ENCODE measurements around the gene CNDP1.
"Not testable (repeated sequence)": the region's sequence is repeated elsewhere in the genome, so short reads cannot be mapped to it uniquely, and the experiment has no call there.

CNDP1 gene, protein sequence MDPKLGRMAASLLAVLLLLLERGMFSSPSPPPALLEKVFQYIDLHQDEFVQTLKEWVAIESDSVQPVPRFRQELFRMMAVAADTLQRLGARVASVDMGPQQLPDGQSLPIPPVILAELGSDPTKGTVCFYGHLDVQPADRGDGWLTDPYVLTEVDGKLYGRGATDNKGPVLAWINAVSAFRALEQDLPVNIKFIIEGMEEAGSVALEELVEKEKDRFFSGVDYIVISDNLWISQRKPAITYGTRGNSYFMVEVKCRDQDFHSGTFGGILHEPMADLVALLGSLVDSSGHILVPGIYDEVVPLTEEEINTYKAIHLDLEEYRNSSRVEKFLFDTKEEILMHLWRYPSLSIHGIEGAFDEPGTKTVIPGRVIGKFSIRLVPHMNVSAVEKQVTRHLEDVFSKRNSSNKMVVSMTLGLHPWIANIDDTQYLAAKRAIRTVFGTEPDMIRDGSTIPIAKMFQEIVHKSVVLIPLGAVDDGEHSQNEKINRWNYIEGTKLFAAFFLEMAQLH

DNA sequence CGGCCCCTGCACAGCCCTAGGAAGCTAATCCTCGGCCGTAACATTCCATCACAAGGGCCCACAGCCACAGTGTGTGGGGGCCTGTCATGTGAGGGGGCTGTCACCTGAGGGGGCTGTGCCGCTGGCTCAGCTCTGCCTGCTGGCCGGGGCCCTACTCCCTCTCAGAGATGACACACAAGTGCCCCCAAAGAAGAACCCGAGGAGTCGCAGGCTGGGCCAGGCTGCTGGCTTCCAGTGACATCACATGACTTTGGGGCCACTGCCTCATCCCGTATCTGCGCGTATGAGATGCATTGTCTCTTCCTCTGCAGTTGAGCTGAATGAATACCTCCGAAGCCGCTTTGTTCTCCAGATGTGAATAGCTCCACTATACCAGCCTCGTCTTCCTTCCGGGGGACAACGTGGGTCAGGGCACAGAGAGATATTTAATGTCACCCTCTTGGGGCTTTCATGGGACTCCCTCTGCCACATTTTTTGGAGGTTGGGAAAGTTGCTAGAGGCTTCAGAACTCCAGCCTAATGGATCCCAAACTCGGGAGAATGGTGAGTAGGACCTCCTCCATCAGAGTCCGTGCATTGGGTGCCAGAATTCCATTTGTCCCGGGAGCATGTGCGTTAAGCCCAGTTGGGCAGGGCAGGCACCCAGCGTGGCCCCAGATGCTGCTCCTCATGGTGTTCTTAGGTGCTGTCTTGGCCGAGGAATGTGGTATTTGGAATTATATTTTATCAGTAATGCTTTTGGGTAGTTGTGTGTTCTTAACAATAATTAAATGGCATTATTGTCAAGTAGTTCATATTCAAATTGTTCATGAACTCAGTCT, at the start of gene CNDP1:
Gene CNDP1 (plus strand): TSS at position 351 of the 820 bp plus-strand sequence. CDS start 168 bp downstream, at position 519.
- DNase-seq (ENCODE audit: low spot score) = no peak

GRCh38 chr18:74486119-74486849, 48.0 kb upstream of the CNDP1 start:
- no peak for DNase-seq (ENCODE audit: low spot score)

DNA sequence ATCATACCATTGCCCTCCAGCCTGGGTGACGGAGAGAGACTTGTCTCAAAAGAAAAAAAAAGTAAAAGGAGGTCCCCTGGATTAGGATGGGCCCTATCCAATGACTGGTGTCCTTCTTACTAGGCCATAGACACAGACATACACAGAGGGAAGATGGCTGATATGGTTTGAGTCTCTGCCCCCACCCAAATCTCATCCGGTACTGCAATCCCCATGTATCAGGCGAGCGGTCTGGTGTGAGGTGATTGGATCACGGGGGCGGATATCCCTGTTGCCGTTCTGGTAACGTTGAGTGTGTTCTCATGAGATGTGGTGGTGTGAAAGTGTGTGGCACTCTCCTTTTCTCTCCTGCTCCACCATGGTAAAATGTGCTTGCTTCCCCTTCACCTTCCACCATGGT, 45.9 kb upstream of the CNDP1 start:
- no peak for DNase-seq (ENCODE audit: low spot score)

- DNase-seq (ENCODE audit: low spot score) = no peak
These were observed 45.4 kb upstream of the CNDP1 start for GRCh38 chr18:74488864-74489263.

GRCh38 chr18:74489676-74490075, 44.6 kb upstream of the CNDP1 start:
- no peak for DNase-seq (ENCODE audit: low spot score)

GRCh38 chr18:74492259-74492658, 42.0 kb upstream of the CNDP1 start:
- DNase-seq (ENCODE audit: low spot score) = no peak

DNA sequence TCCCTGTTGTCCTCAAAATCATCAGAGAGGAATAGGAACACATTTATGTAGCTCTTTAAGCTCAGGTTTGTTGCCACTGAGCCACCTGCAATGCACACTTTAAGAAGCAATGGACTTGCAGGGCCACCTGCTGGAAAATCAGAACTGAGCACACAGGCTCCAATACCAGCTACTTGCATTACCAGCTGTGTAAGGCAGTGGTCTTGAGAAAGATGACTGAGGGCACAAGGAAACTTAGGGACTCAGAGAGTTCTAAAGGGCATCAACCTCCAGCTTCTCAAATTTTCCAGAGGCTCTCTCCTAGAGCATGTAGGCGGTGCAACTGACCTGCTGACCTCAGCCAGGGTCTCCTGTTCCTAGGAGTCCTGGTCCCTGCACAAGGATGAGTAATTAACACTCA, 40.6 kb upstream of the CNDP1 start:
- no peak for DNase-seq (ENCODE audit: low spot score)

GRCh38 chr18:74494514-74494913, 39.8 kb upstream of the CNDP1 start:
- DNase-seq (ENCODE audit: low spot score) = no peak

DNA sequence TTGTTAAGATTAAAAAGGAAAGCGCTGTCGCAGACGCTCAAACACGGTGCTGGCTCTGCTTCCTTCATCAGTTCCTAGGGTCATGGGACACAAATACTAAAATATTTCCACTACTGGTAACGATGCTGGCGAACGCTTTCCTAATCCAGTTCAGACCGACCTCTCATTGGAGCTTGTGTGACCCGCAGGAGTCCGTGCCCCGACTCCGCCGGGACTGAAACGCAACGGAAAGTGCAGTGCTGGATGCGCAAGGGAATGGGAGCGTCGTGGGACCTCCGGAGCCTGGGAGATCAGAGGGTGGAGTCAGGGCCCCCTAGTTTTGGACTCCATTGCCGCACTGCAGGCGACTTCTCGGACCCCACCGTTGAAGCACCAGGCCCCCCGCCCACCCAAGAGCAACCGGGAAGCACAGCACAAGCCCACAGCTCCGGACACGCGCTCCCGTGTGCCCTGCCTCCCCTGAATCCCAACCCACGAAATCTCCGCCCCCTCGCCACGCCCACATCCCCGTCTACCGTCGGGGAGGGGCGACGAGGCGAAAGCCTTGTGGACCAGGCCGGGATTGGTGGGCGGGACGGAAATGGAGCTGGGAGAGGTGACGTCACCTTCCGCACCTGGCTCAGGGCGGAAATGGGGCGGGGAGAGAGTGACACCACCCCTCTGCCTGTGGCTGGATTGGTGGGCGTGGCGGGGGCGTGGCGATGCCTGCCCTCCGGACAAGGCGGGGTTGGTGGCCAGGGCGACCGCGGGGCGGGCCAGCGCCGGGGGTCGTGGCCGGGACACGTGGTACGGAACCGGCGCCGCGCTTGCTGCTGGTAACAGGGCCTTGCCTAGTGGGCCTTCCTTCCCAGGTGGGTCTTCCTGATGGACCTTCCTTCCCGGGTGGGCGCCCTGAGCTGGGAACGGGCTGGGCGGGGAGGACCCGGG, 38.5 kb upstream of the CNDP1 start, which contains the start of gene CNDP2:
Gene CNDP2 (plus strand): TSS at position 783 of the 927 bp plus-strand sequence. CDS start 3,611 bp downstream, outside the sequence.
- DNase-seq (ENCODE audit: low spot score) = peak; percentile 99

DNA sequence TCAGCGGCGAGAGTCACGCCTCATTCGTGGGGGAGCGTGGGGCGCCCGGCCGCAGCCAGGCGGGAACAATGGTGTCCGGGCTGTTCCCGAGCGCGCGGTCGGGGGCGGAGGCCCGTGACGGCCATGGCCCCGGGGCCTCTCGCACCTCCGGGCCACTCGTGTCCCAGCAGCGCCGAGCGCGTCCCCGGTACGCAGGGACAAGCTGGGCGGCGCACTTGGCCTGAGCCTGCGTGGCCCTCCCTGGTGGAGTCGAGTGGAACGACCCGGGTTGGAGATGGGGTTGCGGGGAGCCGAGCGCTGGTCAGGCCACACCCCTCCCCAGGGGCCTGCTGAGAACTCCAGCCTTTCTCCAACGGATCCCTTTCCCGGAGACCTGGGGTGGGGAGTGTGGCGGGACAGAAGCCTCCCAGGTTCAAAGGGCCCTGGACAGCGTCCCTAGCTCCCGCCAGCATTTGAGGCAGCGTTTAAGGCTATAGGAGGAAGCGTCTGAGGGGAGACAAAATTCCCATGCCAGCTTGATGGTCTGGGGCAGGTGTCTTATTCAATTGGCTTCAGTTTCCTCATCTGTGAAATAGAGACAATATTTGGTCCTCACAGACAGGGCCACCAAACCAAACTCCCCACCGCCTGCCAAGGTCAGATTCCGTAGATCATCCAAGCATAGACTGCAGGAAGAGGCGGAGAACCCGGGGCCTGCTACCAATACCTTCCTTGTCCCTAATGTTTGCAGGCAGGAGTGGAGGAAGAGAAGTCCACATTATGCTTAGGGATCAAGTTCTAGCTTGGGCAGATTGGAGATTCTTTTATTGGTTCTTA, 37.6 kb upstream of the CNDP1 start:
- peak; percentile 80 for DNase-seq (ENCODE audit: low spot score)

- no peak for DNase-seq (ENCODE audit: low spot score)
These were observed 37.0 kb upstream of the CNDP1 start for GRCh38 chr18:74497324-74497676.

DNA sequence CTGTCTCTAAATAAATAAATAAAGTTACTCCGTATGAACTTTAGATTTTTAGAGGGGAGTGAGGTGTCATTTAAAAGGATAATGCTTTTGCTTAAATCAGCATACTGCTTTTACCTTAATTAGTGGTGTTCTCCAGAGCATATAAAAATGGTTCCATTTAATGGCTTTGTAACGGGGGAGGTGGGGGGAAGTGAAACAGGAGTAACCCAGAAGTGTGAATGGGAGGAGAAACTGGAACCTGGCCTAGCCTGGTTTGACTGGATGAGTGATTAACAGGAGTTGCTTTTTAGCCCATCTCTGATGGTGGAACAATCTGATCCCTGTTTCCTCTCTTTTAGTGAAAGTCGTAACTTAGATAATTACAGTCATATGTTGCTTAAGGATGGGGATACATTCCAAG, 36.5 kb upstream of the CNDP1 start:
- DNase-seq (ENCODE audit: low spot score) = no peak

DNA sequence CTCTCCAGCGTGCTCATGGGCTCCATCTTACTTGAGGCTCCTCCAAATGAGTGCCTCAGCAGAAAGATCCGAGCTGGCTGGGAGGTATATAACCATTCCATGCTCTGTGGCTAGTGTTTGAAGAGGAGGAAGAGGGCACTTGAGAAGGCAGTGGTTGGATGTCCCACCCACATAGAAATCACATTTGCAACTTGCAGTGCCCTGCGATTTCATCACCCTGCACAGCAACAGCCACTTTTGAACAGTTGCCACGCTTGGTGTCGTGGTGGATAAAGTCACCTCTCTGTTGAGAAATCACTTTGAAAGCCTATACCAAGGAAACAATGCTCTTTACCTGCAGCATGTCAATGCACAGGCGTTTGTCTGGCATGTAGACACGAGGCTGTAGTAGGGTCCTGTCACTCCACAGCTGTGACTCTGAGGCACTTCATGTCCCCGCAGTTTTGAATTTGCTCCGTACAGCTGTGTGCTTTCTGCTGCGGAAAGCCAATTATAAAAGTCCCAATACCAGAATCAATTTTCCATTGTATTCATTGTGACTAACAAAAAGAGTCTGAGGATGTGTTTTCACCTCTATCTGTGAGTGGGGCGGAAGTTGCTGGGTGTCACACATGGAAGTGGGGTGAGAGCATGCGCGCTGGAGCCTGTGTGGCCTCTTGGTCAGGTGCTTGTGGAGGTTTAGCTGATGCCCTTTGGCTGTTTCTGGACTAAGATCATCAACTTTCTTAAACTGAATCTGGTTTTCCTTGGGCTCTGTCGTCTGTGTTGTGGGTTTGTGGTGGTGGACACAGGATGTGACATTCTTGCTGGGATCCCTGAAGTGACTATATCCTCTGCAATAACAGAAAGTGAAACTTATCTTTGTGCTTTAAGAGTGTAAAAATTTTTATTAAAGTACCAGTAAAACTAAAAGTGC, 35.3 kb upstream of the CNDP1 start:
- no peak for DNase-seq (ENCODE audit: low spot score)

DNA sequence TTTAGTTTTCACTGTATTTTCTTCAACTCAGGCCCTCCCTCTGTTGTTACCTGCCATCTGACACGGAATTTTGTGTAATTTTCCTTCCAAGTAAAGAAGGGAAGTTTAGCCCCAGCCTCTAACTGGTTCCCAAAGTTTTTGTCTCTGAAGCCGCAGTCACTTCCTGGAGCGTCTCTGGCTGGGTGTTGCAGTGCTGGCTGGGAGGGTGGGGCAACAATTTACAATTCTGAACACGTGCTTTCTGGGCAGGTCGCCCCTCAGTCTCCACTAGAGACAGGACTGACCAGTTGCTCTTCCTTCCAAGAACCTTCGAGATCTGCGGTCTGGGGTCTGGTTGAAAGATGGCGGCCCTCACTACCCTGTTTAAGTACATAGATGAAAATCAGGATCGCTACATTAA, 34.7 kb upstream of the CNDP1 start:
- DNase-seq (ENCODE audit: low spot score) = no peak

DNA sequence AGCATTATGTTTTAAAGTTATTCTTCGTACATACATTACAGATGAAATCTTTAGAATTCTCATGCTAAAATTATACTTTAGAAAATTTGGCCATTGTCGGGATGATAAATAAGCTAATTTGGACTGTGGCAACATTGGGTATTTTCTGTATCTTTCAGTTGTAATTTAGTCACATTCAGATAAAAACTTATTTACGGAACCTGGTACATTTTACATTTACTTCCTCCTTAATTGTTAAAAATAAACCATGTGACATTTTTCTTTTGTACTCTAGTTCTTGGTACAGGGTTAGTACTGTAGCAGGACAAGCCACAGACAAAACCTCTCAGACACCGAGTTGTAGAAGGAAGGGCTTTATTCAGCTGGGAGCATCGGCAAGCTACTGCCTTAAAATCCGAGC, 33.9 kb upstream of the CNDP1 start:
- no peak for DNase-seq (ENCODE audit: low spot score)

- not testable (repeated sequence) for DNase-seq (ENCODE audit: low spot score)
These were observed 33.5 kb upstream of the CNDP1 start for GRCh38 chr18:74500774-74501173.

DNA sequence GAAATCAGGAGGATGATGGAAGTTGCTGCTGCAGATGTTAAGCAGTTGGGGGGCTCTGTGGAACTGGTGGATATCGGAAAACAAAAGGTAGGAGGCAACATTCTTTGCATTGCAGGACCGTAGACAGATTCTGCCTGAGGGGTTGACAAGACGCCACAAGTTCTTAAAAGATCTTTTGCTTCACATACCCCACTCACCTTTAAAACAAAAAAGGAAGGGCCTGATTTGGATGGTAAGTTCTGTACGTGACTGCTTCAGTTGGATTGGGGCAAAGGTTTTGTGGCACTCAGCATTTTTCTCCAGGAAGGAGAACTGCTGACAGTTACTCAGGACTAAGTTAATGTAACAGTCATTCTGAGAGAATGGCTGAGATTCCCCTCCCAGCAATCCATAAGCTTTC, 32.9 kb upstream of the CNDP1 start:
- DNase-seq (ENCODE audit: low spot score) = no peak

GRCh38 chr18:74503137-74503536, 31.2 kb upstream of the CNDP1 start:
- no peak for DNase-seq (ENCODE audit: low spot score)

- no peak for DNase-seq (ENCODE audit: low spot score)
These were observed 28.5 kb upstream of the CNDP1 start for GRCh38 chr18:74505776-74506175.

All from AG08396 (cell line).